Prostate gland (tissue), 2 donors: Measurements from ENCODE around the gene ATP6V0D1. TPM values are rescaled to one million over a fixed set of nuclear protein-coding genes. Genes with fewer than 3 reads are reported as not detected.
A peak's percentile ranks its signal among the peaks of the same experiment; 100 is the strongest.
"Not testable (repeated sequence)": the region's sequence is repeated elsewhere in the genome, so short reads cannot be mapped to it uniquely, and the experiment has no call there.

Experiments
- DNase-seq: peaks from one replicate; pipeline ENCODE4 v3.0.0-alpha.2; 2019; ENCODE audit warnings: low spot score
- H3K27ac ChIP-seq, 2 donors: fragments of 200-600 bp; sonication (generic); 2 replicates each; pipeline ENCODE4 v1.5.1; 2017 to 2019
- H3K27me3 ChIP-seq: fragments of 200-600 bp; sonication (generic); replicated peaks from 2 replicates; pipeline ENCODE4 v1.5.1; 2019; ENCODE audit not compliant: insufficient read depth
- H3K36me3 ChIP-seq, 2 donors: fragments of 200-600 bp; sonication (generic); 1 replicate in 1 of 2; 2 replicates in 1 of 2; pipeline versions ENCODE4 v1.5.1 to v1.8.1; 2017 to 2019
- H3K4me1 ChIP-seq: fragments of 200-600 bp; sonication (generic); replicated peaks from 2 replicates; pipeline ENCODE4 v1.5.1; 2019
- H3K4me3 ChIP-seq, 2 donors: fragments of 200-600 bp; sonication (generic); 2 replicates each; pipeline ENCODE4 v1.5.1; 2017 to 2019
- H3K9me3 ChIP-seq: fragments of 200-600 bp; sonication (generic); 2 replicates; pipeline ENCODE4 v1.5.1; 2017
- POLR2A ChIP-seq: fragments of 450-650 bp; IDR thresholded peaks from one replicate; pipeline ENCODE4 v1.6.1; 2016; ENCODE audit warnings: antibody characterized with exemption, mild to moderate bottlenecking
- POLR2AphosphoS5 ChIP-seq: sonication (generic); formaldehyde crosslinking; IDR thresholded peaks from one replicate; pipeline ENCODE4 v1.6.1; 2017; ENCODE audit warnings: antibody characterized with exemption
- WGBS: methylation state at CpG from one replicate; pipeline ENCODE4 v1.1.5; 2018; 5-methylcytosine and 5-hydroxymethylcytosine counted together
- intact Hi-C: fragments of 100-400 bp; cut with DNase I; formaldehyde crosslinking; loops from one replicate; pipeline ENCODE4 v1.14.2; 2022
- total RNA-seq, 2 donors: library from RNA; depleted of rRNA; stranded (reverse); fragments of >200 nt; gene quantifications; one replicate each; pipeline ENCODE4 v1.1.0, GENCODE V29; 2016
- TF ChIP-seq, protein P1 (sequence below), 4 experiments: fragments of 200-600 bp in 2 of 4; fragments of 450-650 bp in 2 of 4; sonication (generic) in 2 of 4; IDR thresholded peaks; 1 replicate in 3 of 4; 2 replicates in 1 of 4; pipeline ENCODE4 v1.5.1; 2016 to 2019; ENCODE audit warnings: antibody characterized with exemption in 4 of 4, mild to moderate bottlenecking in 2 of 4, moderate library complexity in 2 of 4

The ATP6V0D1 gene
- total RNA-seq, 2 donors from 2014 or later: 98.3 to 138 TPM

- H3K4me3 ChIP-seq: no peak overlapping the region
- H3K27me3 ChIP-seq: no peaks in the 10 kb centered on the region
- no peaks in the 10 kb centered on the region for H3K36me3 ChIP-seq
- TF ChIP-seq, protein P1, sequence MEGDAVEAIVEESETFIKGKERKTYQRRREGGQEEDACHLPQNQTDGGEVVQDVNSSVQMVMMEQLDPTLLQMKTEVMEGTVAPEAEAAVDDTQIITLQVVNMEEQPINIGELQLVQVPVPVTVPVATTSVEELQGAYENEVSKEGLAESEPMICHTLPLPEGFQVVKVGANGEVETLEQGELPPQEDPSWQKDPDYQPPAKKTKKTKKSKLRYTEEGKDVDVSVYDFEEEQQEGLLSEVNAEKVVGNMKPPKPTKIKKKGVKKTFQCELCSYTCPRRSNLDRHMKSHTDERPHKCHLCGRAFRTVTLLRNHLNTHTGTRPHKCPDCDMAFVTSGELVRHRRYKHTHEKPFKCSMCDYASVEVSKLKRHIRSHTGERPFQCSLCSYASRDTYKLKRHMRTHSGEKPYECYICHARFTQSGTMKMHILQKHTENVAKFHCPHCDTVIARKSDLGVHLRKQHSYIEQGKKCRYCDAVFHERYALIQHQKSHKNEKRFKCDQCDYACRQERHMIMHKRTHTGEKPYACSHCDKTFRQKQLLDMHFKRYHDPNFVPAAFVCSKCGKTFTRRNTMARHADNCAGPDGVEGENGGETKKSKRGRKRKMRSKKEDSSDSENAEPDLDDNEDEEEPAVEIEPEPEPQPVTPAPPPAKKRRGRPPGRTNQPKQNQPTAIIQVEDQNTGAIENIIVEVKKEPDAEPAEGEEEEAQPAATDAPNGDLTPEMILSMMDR (IDR thresholded peaks at IDR 0.05): no peak
- TF ChIP-seq POLR2A: no peak
- no peak for TF ChIP-seq POLR2AphosphoS5
- no peak overlapping the region for H3K27ac ChIP-seq
- H3K9me3 ChIP-seq: no peaks in the 10 kb centered on the region
- WGBS: 67% methylated on average over 2 of the region's 2 CpGs
- intact Hi-C loops: no loop called here
- DNase-seq: no peak
- H3K4me1 ChIP-seq: no peaks in the 10 kb centered on the region
These were observed 63.5 kb downstream of the ATP6V0D1 start for GRCh38 chr16:67417333-67418061.

- WGBS: under 1% methylated on average over 39 of the region's 73 CpGs
- peak; percentile 67 for DNase-seq
- H3K9me3 ChIP-seq: no peaks in the 10 kb centered on the region
- H3K4me1 ChIP-seq: no peaks in the 10 kb centered on the region
- intact Hi-C loops: no loop called here
- H3K4me3 ChIP-seq: peak within 1 kb of the TSS; percentile 76 to 83
- H3K27ac ChIP-seq: peak within 1 kb of the TSS; percentile 94
- H3K27me3 ChIP-seq: no peaks in the 10 kb centered on the region
- peak; percentile 61 for TF ChIP-seq POLR2A
- TF ChIP-seq POLR2AphosphoS5: peak; percentile 60
- TF ChIP-seq, protein P1 (IDR thresholded peaks at IDR 0.05): peak; percentile 56 to 83 (median 68)
- no peaks in the 10 kb centered on the region for H3K36me3 ChIP-seq
These were observed 64.8 kb downstream of the ATP6V0D1 start, which contains the start of gene ZDHHC1 for GRCh38 chr16:67415872-67416793. TSS of gene ZDHHC1 (minus strand) at chr16:67416477. CDS start at chr16:67407775, 8,702 bp downstream.

DNA sequence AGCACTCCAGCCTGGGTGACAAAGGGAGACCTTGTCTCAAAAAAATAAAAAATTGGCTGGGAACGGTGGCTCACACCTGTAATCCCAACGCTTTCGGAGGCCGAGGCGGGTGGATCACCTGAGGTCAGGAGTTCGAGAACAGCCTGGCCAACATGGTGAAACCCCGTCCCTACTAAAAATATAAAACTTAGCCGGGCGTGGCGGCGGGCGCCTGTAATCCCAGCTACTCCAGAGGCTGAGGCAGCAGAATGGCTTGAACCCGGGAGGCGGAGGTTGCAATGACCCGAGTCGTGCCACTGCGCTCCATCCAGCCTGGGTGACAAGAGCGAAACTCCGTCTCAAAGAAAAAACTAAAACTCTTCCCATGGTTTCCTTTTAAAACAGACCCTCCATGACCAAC, 65.5 kb downstream of the ATP6V0D1 start:
- intact Hi-C loops, DNase-seq: not testable (repeated sequence)

DNA sequence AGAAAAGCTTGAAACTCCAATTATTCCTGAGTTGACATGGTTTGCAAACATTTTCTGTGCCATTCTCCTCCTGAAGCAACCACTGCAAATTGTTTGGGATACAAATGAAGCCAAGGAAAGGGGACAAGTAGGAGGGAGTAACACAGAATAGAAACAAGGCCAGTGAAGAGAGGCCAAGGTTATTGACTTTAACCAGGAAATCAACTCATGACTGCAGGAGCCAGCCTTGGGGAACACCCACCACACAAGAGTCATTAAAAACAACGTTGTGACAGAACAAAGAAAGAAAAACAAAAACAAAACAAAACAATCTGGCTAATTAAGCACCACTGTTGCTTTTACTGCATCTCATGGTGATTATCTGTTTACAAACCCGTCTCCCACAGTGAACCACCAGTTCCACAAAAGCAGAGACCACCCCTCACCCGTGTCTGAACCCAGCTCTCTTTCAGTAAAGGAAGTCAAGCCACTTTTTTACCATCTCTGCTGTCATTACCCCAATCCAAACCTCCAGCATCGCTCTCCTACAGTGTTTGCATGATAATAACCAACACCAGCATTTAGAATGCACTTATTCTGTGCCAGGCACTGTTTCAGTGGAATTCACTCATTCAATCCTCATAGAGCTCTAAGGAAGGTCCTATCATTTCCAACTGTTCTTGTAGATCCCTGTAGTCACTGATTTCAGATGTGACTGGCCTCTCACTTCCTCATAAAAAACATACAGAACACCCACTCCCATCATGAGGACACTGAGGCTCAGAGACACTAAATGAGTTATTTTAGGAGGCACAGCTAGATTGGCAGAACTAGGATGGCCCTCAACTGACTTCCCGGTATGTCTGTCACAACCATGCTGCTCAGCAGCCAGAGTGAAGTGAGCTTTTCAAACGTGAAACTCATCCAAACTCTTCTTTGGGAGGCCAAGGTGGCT, 66.7 kb downstream of the ATP6V0D1 start:
- Histone ChIP-seq H3K4me1 (no peaks in the 10 kb centered on the region), H3K9me3 (no peaks in the 10 kb centered on the region), H3K27ac (peak overlapping the region; percentile 8 to 40), H3K36me3 (no peaks in the 10 kb centered on the region), H3K27me3 (no peaks in the 10 kb centered on the region), H3K4me3 (no peak overlapping the region)
- intact Hi-C loops: no loop called here
- no peak for TF ChIP-seq POLR2A
- peak; percentile 27 for TF ChIP-seq POLR2AphosphoS5
- no peak for DNase-seq
- 47% methylated on average over 6 of the region's 6 CpGs for WGBS

More for the DNA sequence above, 65.5 kb downstream of the ATP6V0D1 start:
- H3K9me3 ChIP-seq, H3K4me1 ChIP-seq, H3K36me3 ChIP-seq, H3K27me3 ChIP-seq: not testable (repeated sequence)
- WGBS: 85% methylated on average over 19 of the region's 19 CpGs
- Histone ChIP-seq H3K4me3 (peak overlapping the region; percentile 76 to 83), H3K27ac (peak overlapping the region; percentile 94)

DNA sequence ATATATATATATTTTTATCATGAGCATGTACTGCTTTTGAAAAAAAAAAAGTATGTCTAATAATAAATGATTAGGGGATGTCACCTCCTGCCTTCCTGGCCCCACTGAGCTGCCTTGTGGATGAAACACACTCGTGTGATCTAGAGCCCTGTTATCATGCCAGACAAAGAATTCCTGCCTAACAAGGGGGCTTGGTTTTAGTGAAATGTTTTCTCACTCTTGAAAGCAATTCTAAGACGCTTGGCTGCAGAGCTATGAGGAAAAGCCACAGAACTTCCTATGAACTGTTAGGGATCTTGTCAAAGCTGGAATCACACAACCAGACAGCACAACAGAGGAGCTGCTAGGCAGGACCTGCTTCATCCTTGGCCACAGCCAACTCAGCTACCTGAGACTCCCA, 68.7 kb downstream of the ATP6V0D1 start:
- no peaks in the 10 kb centered on the region for H3K4me1 ChIP-seq
- 44% methylated on average over 2 of the region's 2 CpGs for WGBS
- intact Hi-C loops: no loop called here
- TF ChIP-seq POLR2AphosphoS5: no peak
- no peak for TF ChIP-seq POLR2A
- TF ChIP-seq, protein P1 (IDR thresholded peaks at IDR 0.05): no peak
- no peak for DNase-seq
- no peaks in the 10 kb centered on the region for H3K9me3 ChIP-seq
- no peaks in the 10 kb centered on the region for H3K36me3 ChIP-seq
- no peak overlapping the region for H3K27ac ChIP-seq
- H3K27me3 ChIP-seq: no peaks in the 10 kb centered on the region
- H3K4me3 ChIP-seq: no peak overlapping the region
